NT2/D1 (cell line): ENCODE results near the gene SLC29A2.

ENCODE experiments used
- DNase-seq: peaks from one replicate; pipeline ENCODE4 v3.0.0-alpha.2; 2011; ENCODE audit warnings: low read depth, low spot score
- H3K27me3 ChIP-seq: 2 replicates; pipeline ENCODE4 v1.6.0; 2011; ENCODE audit warnings: mild to moderate bottlenecking; ENCODE audit not compliant: insufficient read length, insufficient read depth
- H3K36me3 ChIP-seq: 2 replicates; pipeline ENCODE4 v1.6.1; 2011; ENCODE audit warnings: mild to moderate bottlenecking, low read length, mixed read lengths; ENCODE audit not compliant: insufficient read depth, insufficient read length
- H3K4me1 ChIP-seq: 2 replicates; pipeline ENCODE4 v1.5.1; 2011; ENCODE audit not compliant: insufficient read depth, insufficient read length
- H3K4me3 ChIP-seq: 2 replicates; pipeline ENCODE4 v1.5.1; 2011; ENCODE audit warnings: low read depth; ENCODE audit not compliant: insufficient read length
- H3K9ac ChIP-seq: 2 replicates; pipeline ENCODE4 v1.6.0; 2011; ENCODE audit warnings: low read depth; ENCODE audit not compliant: insufficient read length
- H3K9me3 ChIP-seq: 2 replicates; pipeline ENCODE4 v1.5.1; 2011; ENCODE audit warnings: mild to moderate bottlenecking, low read length; ENCODE audit not compliant: insufficient read depth
- SUZ12 ChIP-seq: IDR thresholded peaks from 2 replicates; pipeline ENCODE4 v1.6.1; 2011; ENCODE audit not compliant: insufficient read length, insufficient read depth; ENCODE audit errors: extremely low read depth
- YY1 ChIP-seq: IDR thresholded peaks from 2 replicates; pipeline ENCODE4 v1.6.1; 2011; ENCODE audit not compliant: insufficient read length, insufficient read depth
- ZNF274 ChIP-seq: IDR thresholded peaks from 2 replicates; pipeline ENCODE4 v1.6.1; 2011; ENCODE audit warnings: mild to moderate bottlenecking, low read depth, low read length

The SLC29A2 gene

DNA sequence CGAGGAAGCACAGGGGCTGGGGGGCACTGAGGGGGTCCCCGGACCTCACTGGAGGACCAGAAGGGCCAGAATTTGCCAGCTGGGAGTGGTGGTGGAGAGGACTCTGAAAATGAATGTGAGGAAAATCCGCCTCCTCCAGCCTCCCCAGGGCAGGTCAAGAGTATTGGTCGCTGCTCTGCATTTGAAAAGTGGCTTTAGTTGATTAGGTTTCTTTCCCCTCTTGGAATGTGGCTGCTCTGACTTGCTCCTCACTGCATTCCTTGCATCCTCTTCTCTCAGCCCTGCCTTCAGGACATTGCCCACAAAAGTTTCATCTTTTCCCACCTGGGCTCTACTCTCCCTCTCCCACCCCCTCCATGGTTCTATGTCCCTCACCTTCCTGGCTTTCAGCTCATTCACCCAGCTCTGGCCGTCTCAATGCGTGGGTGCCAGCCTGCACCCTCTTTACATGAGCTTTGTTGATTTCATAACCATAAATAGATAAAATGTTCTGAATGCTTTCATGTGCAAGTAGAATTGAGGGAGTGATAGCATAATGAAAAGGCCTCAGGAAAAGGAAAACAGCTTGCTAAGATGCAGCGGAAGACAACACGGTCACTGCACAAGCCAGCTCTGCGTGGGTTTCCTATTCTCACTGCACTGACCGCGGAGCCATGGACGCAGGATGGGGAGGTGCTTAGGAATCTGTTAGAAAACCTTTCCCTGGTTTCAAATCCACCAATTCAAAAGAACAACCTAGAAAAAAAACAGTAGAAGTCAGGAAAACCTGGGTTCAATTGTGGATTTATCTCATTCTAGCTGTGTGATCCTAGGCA, 42.8 kb upstream of the SLC29A2 start:
- TF ChIP-seq YY1: no peak
- Histone ChIP-seq H3K9ac (peak overlapping the region; percentile 69), H3K9me3 (no peaks in the 10 kb centered on the region), H3K27me3 (peaks cover 14% of the 10 kb centered on the region), H3K4me1 (peaks cover 42% of the 10 kb centered on the region), H3K36me3 (peaks cover 20% of the 10 kb centered on the region), H3K4me3 (no peak overlapping the region)
- DNase-seq: peak; percentile 72

DNA sequence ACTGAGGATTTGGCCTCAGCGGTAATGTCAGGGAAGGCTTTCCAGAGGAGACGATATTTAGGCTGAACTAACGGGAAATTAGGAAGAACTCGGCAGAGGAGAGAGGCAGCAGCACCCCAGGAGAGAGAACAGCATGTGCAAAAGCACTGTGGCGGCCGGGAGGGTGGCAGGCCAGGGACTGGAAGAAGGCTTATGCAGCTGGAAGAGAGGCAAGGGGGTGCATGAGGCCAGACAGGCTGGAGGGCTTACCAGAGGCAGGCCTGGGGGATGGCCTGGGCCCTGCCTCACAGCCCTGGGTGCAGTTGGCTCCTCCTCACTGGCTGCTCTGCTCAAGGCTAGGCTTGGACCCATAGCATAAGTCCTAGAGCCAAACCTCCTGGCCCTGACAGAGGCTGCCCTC, 41.6 kb upstream of the SLC29A2 start:
- peaks cover 4% of the 10 kb centered on the region for H3K27me3 ChIP-seq
- H3K4me1 ChIP-seq: peaks cover 36% of the 10 kb centered on the region
- H3K9ac ChIP-seq: peak overlapping the region; percentile 69
- no peak for TF ChIP-seq ZNF274
- no peak for TF ChIP-seq SUZ12
- no peak for TF ChIP-seq YY1
- DNase-seq: no peak
- H3K9me3 ChIP-seq: no peaks in the 10 kb centered on the region
- H3K36me3 ChIP-seq: peaks cover 20% of the 10 kb centered on the region
- H3K4me3 ChIP-seq: no peak overlapping the region

DNA sequence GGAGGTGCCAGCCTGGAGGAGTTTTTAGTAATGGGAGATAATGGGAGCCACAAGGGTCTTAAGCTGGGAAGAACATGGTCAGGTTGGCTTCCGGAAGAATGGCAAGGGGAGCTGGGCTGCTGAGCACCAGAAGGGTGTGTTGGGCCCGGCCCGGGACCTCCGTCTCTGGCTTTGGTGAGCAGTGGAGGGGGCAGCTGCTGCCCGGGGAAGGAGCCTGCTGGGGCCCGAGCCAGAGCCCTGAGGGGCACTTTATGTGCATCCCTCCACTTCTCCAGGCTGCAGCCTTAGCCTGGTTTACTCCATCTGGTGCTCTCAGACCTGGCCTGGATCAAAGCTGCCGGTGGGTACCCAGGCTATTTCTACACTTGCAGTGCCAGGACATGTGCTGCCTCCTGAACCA, 40.5 kb upstream of the SLC29A2 start:
- Histone ChIP-seq H3K4me3 (no peak overlapping the region), H3K27me3 (peaks cover 6% of the 10 kb centered on the region), H3K9me3 (no peaks in the 10 kb centered on the region), H3K36me3 (peaks cover 20% of the 10 kb centered on the region), H3K9ac (peak overlapping the region; percentile 46), H3K4me1 (peaks cover 33% of the 10 kb centered on the region)
- TF ChIP-seq ZNF274 (no peak), SUZ12 (no peak), YY1 (no peak)
- DNase-seq: no peak

DNA sequence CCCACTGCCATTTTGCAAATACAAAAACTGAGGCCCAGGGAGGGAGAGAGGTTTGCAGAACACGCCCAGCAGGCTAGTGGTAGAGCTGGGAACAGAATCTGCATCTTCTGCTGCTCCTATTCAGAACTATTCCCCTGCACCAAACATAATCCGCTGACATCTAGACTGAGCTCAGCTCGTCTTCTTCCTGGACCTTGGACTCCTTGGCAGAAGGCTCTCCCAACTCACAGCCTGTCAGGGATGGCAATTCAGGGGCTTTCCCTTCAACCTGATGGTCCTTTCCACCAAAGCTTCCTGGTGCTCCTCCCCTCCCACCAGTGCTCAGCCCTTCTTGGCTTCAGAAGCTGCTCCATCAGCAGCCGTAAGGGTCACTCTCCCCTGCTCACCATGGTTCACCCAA, 39.8 kb upstream of the SLC29A2 start:
- Histone ChIP-seq H3K36me3 (peaks cover 18% of the 10 kb centered on the region), H3K9ac (no peak overlapping the region), H3K4me1 (peaks cover 33% of the 10 kb centered on the region), H3K4me3 (no peak overlapping the region), H3K9me3 (no peaks in the 10 kb centered on the region), H3K27me3 (peaks cover 6% of the 10 kb centered on the region)
- no peak for TF ChIP-seq ZNF274
- TF ChIP-seq SUZ12: no peak
- no peak for TF ChIP-seq YY1
- no peak for DNase-seq

DNA sequence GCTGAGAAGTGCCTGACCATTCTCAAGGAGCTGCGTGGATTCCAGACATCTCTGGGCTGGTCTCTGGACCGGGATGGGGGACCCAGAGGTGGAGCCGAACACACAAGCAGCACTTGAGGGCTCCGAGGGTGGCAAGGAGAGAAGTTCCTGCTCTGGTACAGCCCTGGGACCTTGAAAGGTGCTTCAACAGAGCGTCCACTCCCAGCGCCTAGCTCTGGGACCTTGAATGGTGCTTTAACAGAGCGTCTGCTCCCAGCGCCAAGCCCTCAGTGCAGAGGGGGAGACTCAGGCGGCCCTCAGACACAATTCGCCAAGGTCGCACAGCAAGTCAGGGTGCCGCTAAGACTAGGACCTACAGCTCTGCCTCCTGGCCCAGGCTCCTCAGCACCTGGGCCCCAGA, 38.6 kb upstream of the SLC29A2 start:
- Histone ChIP-seq H3K36me3 (peaks cover 18% of the 10 kb centered on the region), H3K9me3 (no peaks in the 10 kb centered on the region), H3K4me3 (no peak overlapping the region), H3K4me1 (peaks cover 33% of the 10 kb centered on the region), H3K9ac (no peak overlapping the region), H3K27me3 (peaks cover 6% of the 10 kb centered on the region)
- TF ChIP-seq YY1 (no peak), ZNF274 (no peak), SUZ12 (no peak)
- DNase-seq: no peak

DNA sequence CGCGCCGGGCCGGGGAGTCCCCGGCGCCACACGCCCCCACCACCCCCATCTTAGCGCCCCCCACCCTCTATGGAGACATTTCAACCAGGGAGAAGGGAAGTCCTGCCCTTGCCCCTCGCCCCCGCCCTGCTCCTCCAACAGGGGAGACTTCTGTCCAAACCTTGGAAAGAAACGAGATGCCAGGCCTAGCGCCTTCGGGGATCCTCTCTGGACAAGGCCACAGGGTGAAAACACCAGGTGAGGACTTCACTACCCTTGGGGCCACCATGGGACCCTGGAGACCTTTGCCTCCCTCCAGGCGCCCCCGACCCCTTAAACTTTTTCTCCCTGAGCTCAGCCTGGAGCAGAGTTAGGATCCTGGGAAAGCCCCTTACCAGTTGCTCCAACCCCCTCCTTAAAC, 37.7 kb upstream of the SLC29A2 start:
- H3K27me3 ChIP-seq: peaks cover 6% of the 10 kb centered on the region
- peak overlapping the region; percentile 52 for H3K9ac ChIP-seq
- H3K36me3 ChIP-seq: peaks cover 18% of the 10 kb centered on the region
- H3K4me1 ChIP-seq: peaks cover 33% of the 10 kb centered on the region
- no peak for DNase-seq
- no peak overlapping the region for H3K4me3 ChIP-seq
- H3K9me3 ChIP-seq: no peaks in the 10 kb centered on the region
- TF ChIP-seq ZNF274 (no peak), SUZ12 (no peak), YY1 (no peak)

DNA sequence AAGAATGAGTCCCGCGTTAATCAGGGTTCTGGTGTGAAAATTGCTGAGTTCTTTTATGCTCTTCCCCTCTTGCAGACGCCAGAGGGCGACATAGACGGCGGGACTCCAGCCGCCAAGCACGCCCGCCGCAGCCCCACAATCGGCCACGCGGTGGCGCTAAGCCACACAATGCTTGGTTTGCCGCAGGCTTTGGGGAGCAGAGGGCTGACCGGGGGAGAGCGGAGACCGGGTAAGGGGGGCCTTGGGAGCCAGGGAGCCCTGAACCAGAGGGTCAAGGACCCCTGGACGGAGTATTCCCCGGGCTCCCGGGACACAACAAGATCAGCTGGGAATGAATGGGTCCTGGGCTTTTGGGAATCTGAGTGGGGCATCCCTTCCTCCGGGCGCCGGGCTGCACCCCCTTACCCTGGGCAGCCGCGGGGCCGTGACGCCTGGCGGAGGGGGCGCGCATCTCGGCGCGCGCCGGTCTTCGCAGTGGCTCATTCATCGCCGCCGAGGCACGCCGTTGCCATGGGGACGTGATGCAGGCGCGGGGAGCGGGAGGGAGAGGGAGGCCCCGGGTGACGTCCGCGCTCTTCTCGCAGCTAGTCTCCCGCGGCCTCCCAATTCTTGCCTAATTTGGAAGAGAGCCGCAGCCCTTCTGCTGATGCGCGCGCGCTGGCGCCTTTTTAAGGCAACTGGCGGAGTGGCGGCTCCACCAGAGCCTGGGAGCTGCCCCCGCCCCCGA, 37.1 kb upstream of the SLC29A2 start:
- TF ChIP-seq ZNF274 (no peak), YY1 (no peak), SUZ12 (no peak)
- peak overlapping the region; percentile 65 for H3K9ac ChIP-seq
- H3K9me3 ChIP-seq: no peaks in the 10 kb centered on the region
- peak overlapping the region; percentile 44 for H3K4me3 ChIP-seq
- H3K4me1 ChIP-seq: peaks cover 30% of the 10 kb centered on the region
- DNase-seq: peak; percentile 90
- H3K27me3 ChIP-seq: peaks cover 6% of the 10 kb centered on the region
- H3K36me3 ChIP-seq: peaks cover 18% of the 10 kb centered on the region
